ENCODE measurements around the gene AUP1. TPM values are rescaled to one million over a fixed set of nuclear protein-coding genes. Genes with fewer than 3 reads are reported as not detected.

AUP1 gene
- total RNA-seq, 4 donors from 2014 or later: 112 to 148 (median 115) TPM

DNA sequence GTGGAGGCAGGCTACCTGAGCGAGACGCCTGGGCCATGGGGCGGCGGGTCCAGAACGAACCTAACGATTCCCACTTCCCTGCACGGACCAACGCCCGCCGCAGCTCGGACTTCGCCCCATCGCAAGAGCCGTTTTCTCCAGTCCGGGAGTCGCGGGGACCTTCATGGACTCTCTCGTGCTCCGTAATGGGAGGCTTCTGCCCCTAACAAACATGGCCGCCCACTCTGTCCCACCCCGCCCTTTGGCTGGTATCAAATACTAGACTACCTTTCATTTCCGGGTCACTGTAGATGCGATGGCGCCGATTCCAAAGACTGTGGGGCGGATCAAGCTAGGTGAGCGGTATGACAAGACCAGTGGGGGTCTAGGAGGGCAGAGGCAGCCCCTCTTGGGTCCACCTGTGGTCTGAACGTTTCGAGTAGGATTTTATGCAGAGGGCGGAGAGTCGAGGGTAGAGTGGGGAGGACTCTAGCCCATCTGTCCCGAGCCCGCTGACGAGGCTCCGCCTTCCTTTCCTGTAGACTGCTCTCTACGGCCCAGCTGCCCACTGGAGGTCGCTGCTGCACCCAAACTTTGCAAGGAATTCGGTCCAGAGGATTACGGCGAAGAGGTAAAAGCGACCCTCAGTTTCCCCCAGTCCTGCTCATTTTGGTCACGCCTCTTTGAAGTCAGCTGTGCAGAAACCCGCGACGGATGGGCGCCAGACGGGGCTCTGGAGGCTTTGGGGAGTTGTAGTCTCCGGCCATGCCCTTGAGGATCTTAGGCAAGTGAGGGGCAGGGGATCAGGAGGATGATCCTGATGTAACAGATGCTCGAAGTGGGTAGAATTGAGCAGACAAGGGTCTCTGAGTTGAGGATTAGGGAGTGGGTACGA lies 46.5 kb downstream of the AUP1 start, which contains the start of the genes CCDC142 and TTC31:
CCDC142 (minus strand) TSS at position 198 of the 874 bp plus-strand sequence; CDS start at position 37, 161 bp downstream.
TTC31 (plus strand) TSS at position 281 of the 874 bp plus-strand sequence; CDS start at position 296, 15 bp downstream.
- in situ Hi-C loops (cut with MboI; ENCODE audit: low sequenced_read_pairs in 4 of 4): loop anchor here in 2 of 4 donors (5.0 to 10.0 kb wide), 2 partner anchors 49 to 102 kb away; no protein-coding TSS in a partner anchor
- intact Hi-C loops (cut with DNase I; ENCODE audit: low total_unique reads): loop anchor here (1.0 to 2.0 kb wide), 7 partner anchors 10 to 746 kb away; partner anchors contain the start of genes AUP1, HTRA2, INO80B and PCGF1
- ATAC-seq: peak; percentile 99 to 100

DNA sequence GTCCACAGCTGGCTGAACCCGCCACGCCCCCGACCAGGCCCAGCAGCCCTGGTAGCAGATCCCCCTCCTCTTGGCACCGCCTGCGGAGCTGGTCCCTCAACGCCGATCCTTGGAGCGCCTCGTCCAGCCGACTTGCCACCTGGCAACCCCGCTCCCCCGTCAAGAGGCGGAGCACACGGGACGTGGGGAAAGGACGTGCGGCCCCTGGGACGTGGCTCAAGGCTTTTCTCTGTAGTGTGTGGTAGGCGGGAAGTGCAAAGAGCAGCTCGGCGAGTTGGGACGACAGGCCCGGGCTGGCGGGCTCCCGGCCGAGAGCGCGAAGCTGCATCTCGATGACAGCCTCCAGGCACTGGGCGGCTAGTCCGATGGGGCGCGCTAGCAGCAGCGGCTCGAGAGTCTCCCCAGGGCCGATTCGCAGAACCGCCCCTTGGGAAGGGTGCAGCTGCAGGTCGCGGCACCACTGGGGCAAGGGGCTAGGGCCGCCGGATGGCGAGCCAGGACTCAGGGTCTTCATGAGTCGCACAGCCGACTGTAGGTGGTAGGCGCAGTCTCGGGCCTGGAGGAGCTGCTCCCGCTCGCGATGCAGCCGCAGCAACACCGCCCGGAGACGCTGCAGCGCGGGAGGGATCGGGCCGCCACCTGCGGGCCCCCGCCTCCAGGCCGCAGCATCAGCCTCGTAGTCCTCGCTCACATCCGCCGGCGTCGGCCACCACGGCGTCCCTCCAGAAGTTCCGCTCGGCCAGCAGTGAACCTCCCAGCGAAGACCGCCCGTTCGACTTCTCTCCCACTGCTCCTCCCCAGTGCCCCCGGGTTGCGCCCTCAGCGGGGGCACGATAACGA lies 47.3 kb downstream of the AUP1 start:
- Histone ChIP-seq H3K4me3 (peak overlapping the region; percentile 82 to 97 (median 87)), H3K36me3 (peaks cover 0 to 40% of the 10 kb centered on the region in 2 donors), H3K9me3 (no peaks in the 10 kb centered on the region), H3K27ac (peak overlapping the region; percentile 83 to 94 (median 88)), H3K4me1 (peaks cover 24 to 25% of the 10 kb centered on the region in 2 donors), H3K27me3 (no peaks in the 10 kb centered on the region)
- in situ Hi-C loops (cut with MboI; ENCODE audit: low sequenced_read_pairs in 4 of 4) (loop anchor here in 2 of 4 donors (5.0 to 10.0 kb wide), 2 partner anchors 50 to 103 kb away; no protein-coding TSS in a partner anchor), intact Hi-C loops (cut with DNase I; ENCODE audit: low total_unique reads) (loop anchor here (1.0 to 2.0 kb wide), 3 partner anchors 9 to 745 kb away; partner anchors contain the start of genes AUP1, HTRA2 and TPRKB)
- ATAC-seq (peak; percentile 44 to 45), DNase-seq (no peak)
- TF ChIP-seq, protein P1, sequence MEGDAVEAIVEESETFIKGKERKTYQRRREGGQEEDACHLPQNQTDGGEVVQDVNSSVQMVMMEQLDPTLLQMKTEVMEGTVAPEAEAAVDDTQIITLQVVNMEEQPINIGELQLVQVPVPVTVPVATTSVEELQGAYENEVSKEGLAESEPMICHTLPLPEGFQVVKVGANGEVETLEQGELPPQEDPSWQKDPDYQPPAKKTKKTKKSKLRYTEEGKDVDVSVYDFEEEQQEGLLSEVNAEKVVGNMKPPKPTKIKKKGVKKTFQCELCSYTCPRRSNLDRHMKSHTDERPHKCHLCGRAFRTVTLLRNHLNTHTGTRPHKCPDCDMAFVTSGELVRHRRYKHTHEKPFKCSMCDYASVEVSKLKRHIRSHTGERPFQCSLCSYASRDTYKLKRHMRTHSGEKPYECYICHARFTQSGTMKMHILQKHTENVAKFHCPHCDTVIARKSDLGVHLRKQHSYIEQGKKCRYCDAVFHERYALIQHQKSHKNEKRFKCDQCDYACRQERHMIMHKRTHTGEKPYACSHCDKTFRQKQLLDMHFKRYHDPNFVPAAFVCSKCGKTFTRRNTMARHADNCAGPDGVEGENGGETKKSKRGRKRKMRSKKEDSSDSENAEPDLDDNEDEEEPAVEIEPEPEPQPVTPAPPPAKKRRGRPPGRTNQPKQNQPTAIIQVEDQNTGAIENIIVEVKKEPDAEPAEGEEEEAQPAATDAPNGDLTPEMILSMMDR (IDR thresholded peaks at IDR 0.05 in 4 of 5, conservative IDR thresholded peaks at IDR 0.05 in 1 of 5): no peak
- TF ChIP-seq POLR2A (IDR thresholded peaks at IDR 0.05): no peak

More for the DNA sequence above, 46.5 kb downstream of the AUP1 start, which contains the start of the genes CCDC142 and TTC31:
- peak; percentile 25 to 45 for TF ChIP-seq POLR2A (IDR thresholded peaks at IDR 0.05)
- TF ChIP-seq, protein P1 (IDR thresholded peaks at IDR 0.05 in 4 of 5, conservative IDR thresholded peaks at IDR 0.05 in 1 of 5): peak; percentile 74 to 90 (median 85)
- no peaks in the 10 kb centered on the region for H3K27me3 ChIP-seq
- H3K27ac ChIP-seq: peak within 1 kb of the TSS; percentile 83 to 94 (median 88)
- peaks cover 24 to 25% of the 10 kb centered on the region in 2 donors for H3K4me1 ChIP-seq
- H3K36me3 ChIP-seq: peaks cover 0 to 33% of the 10 kb centered on the region in 2 donors
- DNase-seq: peak; percentile 96 to 97
- no peaks in the 10 kb centered on the region for H3K9me3 ChIP-seq
- H3K4me3 ChIP-seq: peak within 1 kb of the TSS; percentile 82 to 97 (median 87)

DNA sequence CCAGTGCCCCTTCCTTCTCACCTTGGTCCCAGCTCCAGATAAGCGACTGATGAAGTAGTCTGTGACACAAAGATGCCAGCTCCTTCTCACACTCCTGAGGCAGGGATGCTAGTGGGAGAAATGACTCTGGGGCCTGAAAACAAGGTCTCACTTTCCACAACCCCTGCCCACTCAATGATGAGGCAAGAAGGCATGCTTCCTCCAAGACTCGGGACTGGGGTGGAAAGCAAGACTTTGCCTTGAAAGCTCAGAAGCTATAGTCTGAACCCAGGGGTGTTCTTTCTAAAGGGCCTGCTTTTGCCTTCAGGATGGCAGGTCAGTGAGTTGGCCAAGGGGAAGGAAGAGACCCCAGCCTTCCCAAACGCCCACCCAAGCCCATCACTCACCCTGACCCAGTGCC lies 48.1 kb downstream of the AUP1 start:
- Histone ChIP-seq H3K27ac (peak overlapping the region; percentile 83 to 94 (median 88)), H3K4me1 (peaks cover 24 to 25% of the 10 kb centered on the region in 2 donors), H3K36me3 (peaks cover 0 to 40% of the 10 kb centered on the region in 2 donors), H3K9me3 (no peaks in the 10 kb centered on the region), H3K27me3 (no peaks in the 10 kb centered on the region), H3K4me3 (peak overlapping the region; percentile 82 to 97 (median 87))
- in situ Hi-C loops (cut with MboI; ENCODE audit: low sequenced_read_pairs in 4 of 4) (loop anchor here in 2 of 4 donors (5.0 to 10.0 kb wide), 2 partner anchors 51 to 103 kb away; no protein-coding TSS in a partner anchor), intact Hi-C loops (cut with DNase I; ENCODE audit: low total_unique reads) (no loop called here)
- no peak for DNase-seq
- ATAC-seq: no peak
- TF ChIP-seq, protein P1 (IDR thresholded peaks at IDR 0.05 in 4 of 5, conservative IDR thresholded peaks at IDR 0.05 in 1 of 5): no peak
- no peak for TF ChIP-seq POLR2A (IDR thresholded peaks at IDR 0.05)

Other genes with a start within 250 kb of the AUP1 start
- gene SLC4A5, start 186.3 kb downstream of the AUP1 start, total RNA-seq: 1 to 10 TPM in 1 of 4 donors, under 1 TPM in 3; 0.24 to 3.8 (median 0.59) TPM
- 100 to 1,000 TPM in 2 of 4 donors, 10 to 100 TPM in 2; 89.8 to 127 (median 103) TPM for gene DCTN1, start 149.4 kb downstream of the AUP1 start, total RNA-seq
- gene C2orf81, start 108.1 kb downstream of the AUP1 start, total RNA-seq: under 1 TPM in 1 of 4 donors, not detected in 3; 0.24 TPM
- gene WDR54, start 108.0 kb downstream of the AUP1 start, total RNA-seq: 1 to 10 TPM in 2 of 4 donors, under 1 TPM in 2; 0.51 to 2.1 (median 1.4) TPM
- gene RTKN, start 87.8 kb downstream of the AUP1 start, total RNA-seq: 10 to 100 TPM in 1 of 4 donors, 1 to 10 TPM in 3; 2.2 to 17.6 (median 5.9) TPM
- 10 to 100 TPM; 14.5 to 51.9 (median 41.1) TPM for gene INO80B, start 74.6 kb downstream of the AUP1 start, total RNA-seq
- gene WBP1, start 71.3 kb downstream of the AUP1 start, total RNA-seq: 10 to 100 TPM; 10.7 to 17.5 (median 16.5) TPM
- 10 to 100 TPM; 27.2 to 33.9 (median 31.7) TPM for gene MOGS, start 64.3 kb downstream of the AUP1 start, total RNA-seq
- 10 to 100 TPM; 26.5 to 48.7 (median 41.5) TPM for gene MRPL53, start 57.0 kb downstream of the AUP1 start, total RNA-seq
- 1 to 10 TPM; 5.5 to 7.3 (median 6.0) TPM for gene CCDC142, start 46.7 kb downstream of the AUP1 start, total RNA-seq
- 1 to 10 TPM; 6.1 to 9.6 (median 7.7) TPM for gene TTC31, start 46.6 kb downstream of the AUP1 start, total RNA-seq
- gene LBX2, start 30.1 kb downstream of the AUP1 start, total RNA-seq: under 1 TPM in 1 of 4 donors, not detected in 3; 0.59 TPM
- 10 to 100 TPM; 14.2 to 23.6 (median 20.0) TPM for gene PCGF1, start 22.0 kb downstream of the AUP1 start, total RNA-seq
- gene TLX2, start 15.3 kb downstream of the AUP1 start, total RNA-seq: not detected
- under 1 TPM in 1 of 4 donors, not detected in 3; 0.24 TPM for gene DQX1, start 3.5 kb downstream of the AUP1 start, total RNA-seq
- 10 to 100 TPM; 24.2 to 38.5 (median 29.4) TPM for gene HTRA2, start 227 bp upstream of the AUP1 start, total RNA-seq
- 1 to 10 TPM in 1 of 4 donors, under 1 TPM in 3; 0.65 to 1.3 (median 0.95) TPM for gene LOXL3, start 24.2 kb upstream of the AUP1 start, total RNA-seq
- gene DOK1, start 25.0 kb upstream of the AUP1 start, total RNA-seq: 1 to 10 TPM in 3 of 4 donors, under 1 TPM in 1; 0.51 to 4.1 (median 2.7) TPM
- gene M1AP, start 118.6 kb upstream of the AUP1 start, total RNA-seq: under 1 TPM in 1 of 4 donors, not detected in 3; 0.20 TPM
- gene SEMA4F, start 124.5 kb upstream of the AUP1 start, total RNA-seq: 1 to 10 TPM in 3 of 4 donors, under 1 TPM in 1; 0.97 to 1.6 (median 1.4) TPM

Data from gastrocnemius medialis (tissue), 4 donors.